WTC11 (cell line): Measurements from ENCODE around the gene MEA1. TPM values are rescaled to one million over a fixed set of nuclear protein-coding genes. Genes with fewer than 3 reads are reported as not detected.
A peak's percentile ranks its signal among the peaks of the same experiment; 100 is the strongest.

ENCODE experiments used
- ATAC-seq: fragments of 200-7000 bp; cut with Tn5 transposase; 2 replicates; pipeline ENCODE4 v1.10.0; 2021; ENCODE audit warnings: mild to moderate bottlenecking, moderate library complexity
- CTCF ChIA-PET: fragments of 300-600 bp; sonication (Branson Sonifier 250); formaldehyde crosslinking; loops from one replicate; lab custom pipeline; 2021; ENCODE audit warnings: antibody characterized with exemption; lab: Charles Lee
- POLR2A ChIA-PET: fragments of 350-600 bp; sonication (Branson Sonifier 250); formaldehyde crosslinking; loops from one replicate; lab custom pipeline; 2021; ENCODE audit warnings: antibody characterized with exemption; lab: Charles Lee
- DNase-seq: peaks from one replicate; pipeline ENCODE4 v3.0.0; 2021; ENCODE audit warnings: low spot score
- H3K27ac Mint-ChIP-seq: 2 replicates; pipeline ENCODE4 v1.8.0; 2021; ENCODE audit warnings: mixed read lengths
- H3K27me3 Mint-ChIP-seq: 2 replicates; pipeline ENCODE4 v1.8.0; 2021; ENCODE audit warnings: low read depth, mild to moderate bottlenecking, moderate library complexity, mixed read lengths
- H3K36me3 Mint-ChIP-seq: 2 replicates; pipeline ENCODE4 v1.8.0; 2021; ENCODE audit warnings: mixed read lengths
- H3K4me1 Mint-ChIP-seq: 2 replicates; pipeline ENCODE4 v1.8.0; 2022; ENCODE audit warnings: mixed read lengths
- H3K4me3 Mint-ChIP-seq: 2 replicates; pipeline ENCODE4 v1.8.0; 2021; ENCODE audit warnings: mild to moderate bottlenecking, moderate library complexity, mixed read lengths
- H3K9me3 Mint-ChIP-seq: 2 replicates; pipeline ENCODE4 v1.8.0; 2021; ENCODE audit warnings: mixed read lengths
- JAZF1 ChIP-seq: fragments of 250-450 bp; sonication (Bioruptor Pico); IDR thresholded peaks from 2 replicates; pipeline ENCODE4 v1.9.0; 2021; ENCODE audit warnings: moderate library complexity, mild to moderate bottlenecking, inconsistent platforms
- MYBL2 ChIP-seq: sonication (generic); formaldehyde crosslinking; IDR thresholded peaks from 2 replicates; pipeline ENCODE4 v1.8.1; 2023; ENCODE audit warnings: mild to moderate bottlenecking, moderate library complexity, missing genetic modification reagents
- NR2C2 ChIP-seq: sonication (generic); formaldehyde crosslinking; IDR thresholded peaks from 2 replicates; pipeline ENCODE4 v1.8.0; 2022; ENCODE audit warnings: mild to moderate bottlenecking, missing genetic modification reagents
- NR3C1 ChIP-seq: sonication (generic); formaldehyde crosslinking; conservative IDR thresholded peaks from 2 replicates; pipeline ENCODE4 v1.8.1; 2023; ENCODE audit warnings: low read depth, mild to moderate bottlenecking, missing genetic modification reagents
- OVOL2 ChIP-seq: fragments of 250-450 bp; sonication (Bioruptor Pico); IDR thresholded peaks from 2 replicates; pipeline ENCODE4 v1.9.0; 2021; ENCODE audit warnings: mild to moderate bottlenecking, borderline replicate concordance
- SMAD3 ChIP-seq: sonication (generic); formaldehyde crosslinking; IDR thresholded peaks from 2 replicates; pipeline ENCODE4 v1.8.0; 2022; ENCODE audit warnings: missing genetic modification reagents, mild to moderate bottlenecking, borderline replicate concordance
- SP1 ChIP-seq: sonication (generic); formaldehyde crosslinking; conservative IDR thresholded peaks from 2 replicates; pipeline ENCODE4 v1.8.1; 2022; ENCODE audit warnings: missing genetic modification reagents
- TEAD1 ChIP-seq: sonication (generic); formaldehyde crosslinking; IDR thresholded peaks from 2 replicates; pipeline ENCODE4 v1.8.0; 2022; ENCODE audit warnings: mild to moderate bottlenecking, missing genetic modification reagents
- ZBTB21 ChIP-seq: sonication (generic); formaldehyde crosslinking; IDR thresholded peaks from 2 replicates; pipeline ENCODE4 v1.8.1; 2023; ENCODE audit warnings: mild to moderate bottlenecking, missing genetic modification reagents, borderline replicate concordance
- ZNF416 ChIP-seq: fragments of 250-450 bp; sonication (Bioruptor Pico); IDR thresholded peaks from 2 replicates; pipeline ENCODE4 v1.9.0; 2021; ENCODE audit warnings: mild to moderate bottlenecking, inconsistent platforms
- total RNA-seq: library from RNA; stranded (reverse); gene quantifications from 3 replicates; pipeline ENCODE4 v1.2.3, GENCODE V29; 2021
- TF ChIP-seq, protein P1 (sequence below): sonication (generic); formaldehyde crosslinking; IDR thresholded peaks from 2 replicates; pipeline ENCODE4 v1.8.1; 2023; ENCODE audit warnings: mild to moderate bottlenecking, missing genetic modification reagents, moderate library complexity
- TF ChIP-seq, protein P2 (sequence below): sonication (generic); formaldehyde crosslinking; IDR thresholded peaks from 2 replicates; pipeline ENCODE4 v1.8.1; 2022; ENCODE audit warnings: missing genetic modification reagents, borderline replicate concordance
- TF ChIP-seq, protein P3 (sequence below): fragments of 250-450 bp; sonication (Bioruptor Pico); conservative IDR thresholded peaks from 2 replicates; pipeline ENCODE4 v1.9.0; 2021; ENCODE audit warnings: mild to moderate bottlenecking
- TF ChIP-seq, protein P4 (sequence below): sonication (generic); formaldehyde crosslinking; IDR thresholded peaks from 2 replicates; pipeline ENCODE4 v1.8.0; 2022; ENCODE audit warnings: mild to moderate bottlenecking, missing genetic modification reagents
- TF ChIP-seq, protein P5 (sequence below): fragments of 250-450 bp; sonication (Bioruptor Pico); IDR thresholded peaks from 2 replicates; pipeline ENCODE4 v1.8.0; 2021; ENCODE audit warnings: mild to moderate bottlenecking
- TF ChIP-seq, protein P6 (sequence below): sonication (generic); formaldehyde crosslinking; IDR thresholded peaks from 2 replicates; pipeline ENCODE4 v1.8.1; 2023; ENCODE audit warnings: mild to moderate bottlenecking, missing genetic modification reagents, moderate library complexity
- TF ChIP-seq, protein P7 (sequence below): sonication (generic); formaldehyde crosslinking; conservative IDR thresholded peaks from 2 replicates; pipeline ENCODE4 v1.8.1; 2023; ENCODE audit warnings: mild to moderate bottlenecking, low read depth, missing genetic modification reagents, moderate library complexity
- TF ChIP-seq, protein P8 (sequence below): fragments of 250-450 bp; sonication (Bioruptor Pico); IDR thresholded peaks from 2 replicates; pipeline ENCODE4 v1.9.0; 2021; ENCODE audit warnings: mild to moderate bottlenecking, borderline replicate concordance
- TF ChIP-seq, protein P9 (sequence below): sonication (generic); formaldehyde crosslinking; IDR thresholded peaks from 2 replicates; pipeline ENCODE4 v1.8.1; 2022; ENCODE audit warnings: mild to moderate bottlenecking, missing genetic modification reagents, moderate library complexity, borderline replicate concordance

The MEA1 gene
- total RNA-seq, 1 experiment from 2014 or later, result 85.0 TPM

DNA sequence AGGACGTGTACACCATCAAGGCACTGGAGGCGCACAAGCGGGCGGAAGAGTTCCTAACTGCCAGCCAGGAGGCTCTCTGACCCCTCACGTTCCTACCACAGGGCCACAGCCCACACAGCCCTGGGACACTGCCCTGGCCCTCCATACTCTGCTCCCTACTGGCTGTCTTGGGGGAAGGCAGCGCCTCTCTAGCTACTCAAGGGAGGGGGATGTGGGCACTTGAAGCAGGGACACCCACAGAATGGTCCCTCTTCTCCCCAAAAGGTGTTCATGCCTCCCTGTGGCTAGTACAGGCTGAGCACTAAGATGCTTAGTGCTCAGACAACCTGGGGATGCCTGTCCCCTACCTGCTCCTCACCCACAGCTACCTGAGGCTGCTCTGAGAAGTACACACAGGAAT is 2.5 kb downstream of the MEA1 start:
- DNase-seq (no peak), ATAC-seq (peak; percentile 6; the same call in 1 of the 2 replicates)
- peaks cover 48% of the 10 kb centered on the region for H3K36me3 Mint-ChIP-seq
- CTCF ChIA-PET, result interaction anchor here (1.2 to 1.3 kb wide), 2 partner anchors 12 to 40 kb away, joined by 3 to 5 read pairs; no protein-coding TSS in a partner anchor
- POLR2A ChIA-PET, result no interaction called here
- H3K27ac Mint-ChIP-seq, result no peak overlapping the region
- TF ChIP-seq MYBL2 (CRISPR knock-in tag) (no peak), ZNF416 (CRISPR knock-in tag) (no peak), SP1 (CRISPR knock-in tag) (no peak), SMAD3 (no peak)
- TF ChIP-seq, protein P1, sequence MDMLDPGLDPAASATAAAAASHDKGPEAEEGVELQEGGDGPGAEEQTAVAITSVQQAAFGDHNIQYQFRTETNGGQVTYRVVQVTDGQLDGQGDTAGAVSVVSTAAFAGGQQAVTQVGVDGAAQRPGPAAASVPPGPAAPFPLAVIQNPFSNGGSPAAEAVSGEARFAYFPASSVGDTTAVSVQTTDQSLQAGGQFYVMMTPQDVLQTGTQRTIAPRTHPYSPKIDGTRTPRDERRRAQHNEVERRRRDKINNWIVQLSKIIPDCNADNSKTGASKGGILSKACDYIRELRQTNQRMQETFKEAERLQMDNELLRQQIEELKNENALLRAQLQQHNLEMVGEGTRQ (CRISPR knock-in tag), result no peak
- TF ChIP-seq, all 79 proteins: peak for 0
- H3K9me3 Mint-ChIP-seq, result no peaks in the 10 kb centered on the region
- H3K27me3 Mint-ChIP-seq, result no peaks in the 10 kb centered on the region
- no peak overlapping the region for H3K4me3 Mint-ChIP-seq
- H3K4me1 Mint-ChIP-seq, result peaks cover 27% of the 10 kb centered on the region

DNA sequence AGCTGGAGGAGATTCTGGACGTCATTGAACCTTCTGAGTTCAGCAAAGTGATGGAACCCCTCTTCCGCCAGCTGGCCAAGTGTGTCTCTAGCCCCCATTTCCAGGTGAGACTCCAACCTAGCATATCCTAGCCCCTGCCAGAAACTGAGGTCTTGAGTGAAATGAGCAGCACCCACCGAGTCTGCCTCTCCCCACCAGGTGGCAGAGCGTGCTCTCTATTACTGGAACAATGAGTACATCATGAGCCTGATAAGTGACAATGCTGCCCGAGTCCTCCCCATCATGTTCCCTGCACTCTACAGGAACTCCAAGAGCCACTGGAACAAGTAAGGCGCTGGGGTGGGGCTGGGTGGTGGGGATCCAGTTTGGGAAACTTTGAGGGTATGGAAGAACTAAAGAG is 4.6 kb downstream of the MEA1 start:
- peaks cover 15% of the 10 kb centered on the region for H3K4me1 Mint-ChIP-seq
- POLR2A ChIA-PET, result interaction anchor here (1.0 to 1.1 kb wide), 2 partner anchors 30 to 80 kb away, joined by 3 read pairs; partner anchors contain the start of genes CNPY3 and PEX6
- no peak overlapping the region for H3K27ac Mint-ChIP-seq
- no peaks in the 10 kb centered on the region for H3K9me3 Mint-ChIP-seq
- H3K36me3 Mint-ChIP-seq, result peaks cover 55% of the 10 kb centered on the region
- no peak overlapping the region for H3K4me3 Mint-ChIP-seq
- peak; percentile 36 for DNase-seq
- CTCF ChIA-PET, result no interaction called here
- no peak for ATAC-seq
- H3K27me3 Mint-ChIP-seq, result no peaks in the 10 kb centered on the region
- TF ChIP-seq, protein P2, sequence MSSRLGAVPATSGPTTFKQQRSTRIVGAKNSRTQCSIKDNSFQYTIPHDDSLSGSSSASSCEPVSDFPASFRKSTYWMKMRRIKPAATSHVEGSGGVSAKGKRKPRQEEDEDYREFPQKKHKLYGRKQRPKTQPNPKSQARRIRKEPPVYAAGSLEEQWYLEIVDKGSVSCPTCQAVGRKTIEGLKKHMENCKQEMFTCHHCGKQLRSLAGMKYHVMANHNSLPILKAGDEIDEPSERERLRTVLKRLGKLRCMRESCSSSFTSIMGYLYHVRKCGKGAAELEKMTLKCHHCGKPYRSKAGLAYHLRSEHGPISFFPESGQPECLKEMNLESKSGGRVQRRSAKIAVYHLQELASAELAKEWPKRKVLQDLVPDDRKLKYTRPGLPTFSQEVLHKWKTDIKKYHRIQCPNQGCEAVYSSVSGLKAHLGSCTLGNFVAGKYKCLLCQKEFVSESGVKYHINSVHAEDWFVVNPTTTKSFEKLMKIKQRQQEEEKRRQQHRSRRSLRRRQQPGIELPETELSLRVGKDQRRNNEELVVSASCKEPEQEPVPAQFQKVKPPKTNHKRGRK, result no peak
- TF ChIP-seq, protein P3, sequence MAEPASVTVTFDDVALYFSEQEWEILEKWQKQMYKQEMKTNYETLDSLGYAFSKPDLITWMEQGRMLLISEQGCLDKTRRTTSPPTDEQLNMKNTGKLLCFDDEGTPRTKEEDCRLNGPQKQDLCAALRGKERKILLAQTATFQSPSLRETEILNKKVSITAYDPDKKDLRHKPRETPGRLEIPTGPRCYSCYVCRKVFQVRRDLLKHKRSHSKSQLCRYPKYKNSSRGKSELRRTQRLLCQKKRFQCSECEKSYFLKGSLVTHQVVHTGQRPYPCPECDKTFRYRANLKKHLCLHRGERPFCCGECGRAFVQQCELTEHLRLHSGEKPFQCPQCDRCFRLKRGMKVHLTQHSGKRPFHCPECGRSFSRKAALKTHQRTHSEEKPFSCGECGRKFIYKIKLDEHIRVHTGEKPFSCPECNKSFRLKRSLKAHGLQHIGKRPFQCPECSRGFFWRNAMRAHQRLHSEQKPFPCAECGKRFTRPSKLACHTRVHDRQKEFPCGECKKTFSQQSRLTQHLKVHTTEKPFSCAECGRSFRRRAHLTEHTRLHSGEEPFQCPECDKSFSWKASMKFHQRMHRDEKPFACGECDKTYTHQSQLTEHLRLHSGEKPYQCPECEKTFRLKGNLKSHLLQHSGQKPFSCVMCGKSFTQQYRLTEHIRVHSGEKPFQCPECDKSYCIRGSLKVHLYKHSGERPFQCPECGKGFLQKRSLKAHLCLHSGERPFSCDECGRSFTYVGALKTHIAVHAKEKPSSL (CRISPR knock-in tag), result no peak
- TF ChIP-seq, protein P4, sequence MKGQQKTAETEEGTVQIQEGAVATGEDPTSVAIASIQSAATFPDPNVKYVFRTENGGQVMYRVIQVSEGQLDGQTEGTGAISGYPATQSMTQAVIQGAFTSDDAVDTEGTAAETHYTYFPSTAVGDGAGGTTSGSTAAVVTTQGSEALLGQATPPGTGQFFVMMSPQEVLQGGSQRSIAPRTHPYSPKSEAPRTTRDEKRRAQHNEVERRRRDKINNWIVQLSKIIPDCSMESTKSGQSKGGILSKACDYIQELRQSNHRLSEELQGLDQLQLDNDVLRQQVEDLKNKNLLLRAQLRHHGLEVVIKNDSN, result no peak
- TF ChIP-seq, protein P5, sequence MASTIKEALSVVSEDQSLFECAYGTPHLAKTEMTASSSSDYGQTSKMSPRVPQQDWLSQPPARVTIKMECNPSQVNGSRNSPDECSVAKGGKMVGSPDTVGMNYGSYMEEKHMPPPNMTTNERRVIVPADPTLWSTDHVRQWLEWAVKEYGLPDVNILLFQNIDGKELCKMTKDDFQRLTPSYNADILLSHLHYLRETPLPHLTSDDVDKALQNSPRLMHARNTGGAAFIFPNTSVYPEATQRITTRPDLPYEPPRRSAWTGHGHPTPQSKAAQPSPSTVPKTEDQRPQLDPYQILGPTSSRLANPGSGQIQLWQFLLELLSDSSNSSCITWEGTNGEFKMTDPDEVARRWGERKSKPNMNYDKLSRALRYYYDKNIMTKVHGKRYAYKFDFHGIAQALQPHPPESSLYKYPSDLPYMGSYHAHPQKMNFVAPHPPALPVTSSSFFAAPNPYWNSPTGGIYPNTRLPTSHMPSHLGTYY, result no peak
- TF ChIP-seq NR2C2 (CRISPR knock-in tag) (no peak), TEAD1 (no peak), JAZF1 (CRISPR knock-in tag) (no peak), OVOL2 (CRISPR knock-in tag) (no peak), NR3C1 (no peak), ZBTB21 (CRISPR knock-in tag) (no peak)
- TF ChIP-seq, protein P6, sequence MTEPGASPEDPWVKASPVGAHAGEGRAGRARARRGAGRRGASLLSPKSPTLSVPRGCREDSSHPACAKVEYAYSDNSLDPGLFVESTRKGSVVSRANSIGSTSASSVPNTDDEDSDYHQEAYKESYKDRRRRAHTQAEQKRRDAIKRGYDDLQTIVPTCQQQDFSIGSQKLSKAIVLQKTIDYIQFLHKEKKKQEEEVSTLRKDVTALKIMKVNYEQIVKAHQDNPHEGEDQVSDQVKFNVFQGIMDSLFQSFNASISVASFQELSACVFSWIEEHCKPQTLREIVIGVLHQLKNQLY (CRISPR knock-in tag), result no peak
- TF ChIP-seq, protein P7, sequence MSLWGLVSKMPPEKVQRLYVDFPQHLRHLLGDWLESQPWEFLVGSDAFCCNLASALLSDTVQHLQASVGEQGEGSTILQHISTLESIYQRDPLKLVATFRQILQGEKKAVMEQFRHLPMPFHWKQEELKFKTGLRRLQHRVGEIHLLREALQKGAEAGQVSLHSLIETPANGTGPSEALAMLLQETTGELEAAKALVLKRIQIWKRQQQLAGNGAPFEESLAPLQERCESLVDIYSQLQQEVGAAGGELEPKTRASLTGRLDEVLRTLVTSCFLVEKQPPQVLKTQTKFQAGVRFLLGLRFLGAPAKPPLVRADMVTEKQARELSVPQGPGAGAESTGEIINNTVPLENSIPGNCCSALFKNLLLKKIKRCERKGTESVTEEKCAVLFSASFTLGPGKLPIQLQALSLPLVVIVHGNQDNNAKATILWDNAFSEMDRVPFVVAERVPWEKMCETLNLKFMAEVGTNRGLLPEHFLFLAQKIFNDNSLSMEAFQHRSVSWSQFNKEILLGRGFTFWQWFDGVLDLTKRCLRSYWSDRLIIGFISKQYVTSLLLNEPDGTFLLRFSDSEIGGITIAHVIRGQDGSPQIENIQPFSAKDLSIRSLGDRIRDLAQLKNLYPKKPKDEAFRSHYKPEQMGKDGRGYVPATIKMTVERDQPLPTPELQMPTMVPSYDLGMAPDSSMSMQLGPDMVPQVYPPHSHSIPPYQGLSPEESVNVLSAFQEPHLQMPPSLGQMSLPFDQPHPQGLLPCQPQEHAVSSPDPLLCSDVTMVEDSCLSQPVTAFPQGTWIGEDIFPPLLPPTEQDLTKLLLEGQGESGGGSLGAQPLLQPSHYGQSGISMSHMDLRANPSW (CRISPR knock-in tag), result no peak
- TF ChIP-seq, protein P8, sequence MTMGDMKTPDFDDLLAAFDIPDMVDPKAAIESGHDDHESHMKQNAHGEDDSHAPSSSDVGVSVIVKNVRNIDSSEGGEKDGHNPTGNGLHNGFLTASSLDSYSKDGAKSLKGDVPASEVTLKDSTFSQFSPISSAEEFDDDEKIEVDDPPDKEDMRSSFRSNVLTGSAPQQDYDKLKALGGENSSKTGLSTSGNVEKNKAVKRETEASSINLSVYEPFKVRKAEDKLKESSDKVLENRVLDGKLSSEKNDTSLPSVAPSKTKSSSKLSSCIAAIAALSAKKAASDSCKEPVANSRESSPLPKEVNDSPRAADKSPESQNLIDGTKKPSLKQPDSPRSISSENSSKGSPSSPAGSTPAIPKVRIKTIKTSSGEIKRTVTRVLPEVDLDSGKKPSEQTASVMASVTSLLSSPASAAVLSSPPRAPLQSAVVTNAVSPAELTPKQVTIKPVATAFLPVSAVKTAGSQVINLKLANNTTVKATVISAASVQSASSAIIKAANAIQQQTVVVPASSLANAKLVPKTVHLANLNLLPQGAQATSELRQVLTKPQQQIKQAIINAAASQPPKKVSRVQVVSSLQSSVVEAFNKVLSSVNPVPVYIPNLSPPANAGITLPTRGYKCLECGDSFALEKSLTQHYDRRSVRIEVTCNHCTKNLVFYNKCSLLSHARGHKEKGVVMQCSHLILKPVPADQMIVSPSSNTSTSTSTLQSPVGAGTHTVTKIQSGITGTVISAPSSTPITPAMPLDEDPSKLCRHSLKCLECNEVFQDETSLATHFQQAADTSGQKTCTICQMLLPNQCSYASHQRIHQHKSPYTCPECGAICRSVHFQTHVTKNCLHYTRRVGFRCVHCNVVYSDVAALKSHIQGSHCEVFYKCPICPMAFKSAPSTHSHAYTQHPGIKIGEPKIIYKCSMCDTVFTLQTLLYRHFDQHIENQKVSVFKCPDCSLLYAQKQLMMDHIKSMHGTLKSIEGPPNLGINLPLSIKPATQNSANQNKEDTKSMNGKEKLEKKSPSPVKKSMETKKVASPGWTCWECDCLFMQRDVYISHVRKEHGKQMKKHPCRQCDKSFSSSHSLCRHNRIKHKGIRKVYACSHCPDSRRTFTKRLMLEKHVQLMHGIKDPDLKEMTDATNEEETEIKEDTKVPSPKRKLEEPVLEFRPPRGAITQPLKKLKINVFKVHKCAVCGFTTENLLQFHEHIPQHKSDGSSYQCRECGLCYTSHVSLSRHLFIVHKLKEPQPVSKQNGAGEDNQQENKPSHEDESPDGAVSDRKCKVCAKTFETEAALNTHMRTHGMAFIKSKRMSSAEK (CRISPR knock-in tag), result no peak
- TF ChIP-seq, protein P9, sequence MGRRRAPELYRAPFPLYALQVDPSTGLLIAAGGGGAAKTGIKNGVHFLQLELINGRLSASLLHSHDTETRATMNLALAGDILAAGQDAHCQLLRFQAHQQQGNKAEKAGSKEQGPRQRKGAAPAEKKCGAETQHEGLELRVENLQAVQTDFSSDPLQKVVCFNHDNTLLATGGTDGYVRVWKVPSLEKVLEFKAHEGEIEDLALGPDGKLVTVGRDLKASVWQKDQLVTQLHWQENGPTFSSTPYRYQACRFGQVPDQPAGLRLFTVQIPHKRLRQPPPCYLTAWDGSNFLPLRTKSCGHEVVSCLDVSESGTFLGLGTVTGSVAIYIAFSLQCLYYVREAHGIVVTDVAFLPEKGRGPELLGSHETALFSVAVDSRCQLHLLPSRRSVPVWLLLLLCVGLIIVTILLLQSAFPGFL (CRISPR knock-in tag), result no peak
